ENCODE results near the gene ST6GALNAC3.

The ST6GALNAC3 gene

GRCh38 chr1:76247261-76247852 is 172.8 kb downstream of the ST6GALNAC3 start:
- DNase-seq (ENCODE audit: low spot score): no peak

DNA sequence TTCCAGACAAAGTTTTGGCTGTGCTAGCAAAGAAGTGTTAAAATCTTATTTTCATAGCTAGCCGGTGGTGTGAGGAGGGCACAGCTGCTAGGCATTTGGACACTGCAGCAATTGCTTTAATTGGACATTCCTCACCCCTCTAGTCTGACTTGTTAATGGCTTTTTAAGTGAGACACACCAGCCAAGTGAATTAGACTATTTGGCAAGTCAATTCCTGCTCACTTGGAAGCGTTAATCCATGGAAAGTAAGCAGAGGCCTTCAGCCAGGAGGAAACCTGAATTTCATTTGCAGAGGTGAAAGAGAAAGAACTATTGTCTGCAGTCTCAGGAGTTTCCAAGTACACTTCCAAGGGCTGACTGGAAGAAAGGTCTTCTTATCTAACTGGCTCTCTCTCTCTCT is 175.7 kb downstream of the ST6GALNAC3 start:
- DNase-seq (ENCODE audit: low spot score): no peak

DNA sequence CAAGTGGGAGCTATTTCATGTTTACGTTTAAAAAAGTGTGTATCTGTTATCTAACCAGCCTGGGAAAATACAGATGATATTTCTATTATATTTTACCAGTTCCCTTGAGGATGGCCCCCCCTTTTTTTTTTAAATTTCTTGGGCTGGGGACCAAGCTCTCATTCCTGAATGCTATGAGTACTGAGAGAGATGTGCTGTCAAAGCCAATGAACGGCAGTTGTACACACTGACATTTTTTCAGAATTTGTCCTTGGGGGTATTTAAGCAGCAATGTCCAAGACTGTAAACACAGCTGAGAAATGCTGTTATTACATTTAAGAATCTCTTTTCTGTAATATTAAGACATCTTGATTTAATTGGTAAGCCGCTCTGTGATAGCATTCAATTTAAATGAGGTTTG is 177.9 kb downstream of the ST6GALNAC3 start:
- DNase-seq (ENCODE audit: low spot score): no peak

DNA sequence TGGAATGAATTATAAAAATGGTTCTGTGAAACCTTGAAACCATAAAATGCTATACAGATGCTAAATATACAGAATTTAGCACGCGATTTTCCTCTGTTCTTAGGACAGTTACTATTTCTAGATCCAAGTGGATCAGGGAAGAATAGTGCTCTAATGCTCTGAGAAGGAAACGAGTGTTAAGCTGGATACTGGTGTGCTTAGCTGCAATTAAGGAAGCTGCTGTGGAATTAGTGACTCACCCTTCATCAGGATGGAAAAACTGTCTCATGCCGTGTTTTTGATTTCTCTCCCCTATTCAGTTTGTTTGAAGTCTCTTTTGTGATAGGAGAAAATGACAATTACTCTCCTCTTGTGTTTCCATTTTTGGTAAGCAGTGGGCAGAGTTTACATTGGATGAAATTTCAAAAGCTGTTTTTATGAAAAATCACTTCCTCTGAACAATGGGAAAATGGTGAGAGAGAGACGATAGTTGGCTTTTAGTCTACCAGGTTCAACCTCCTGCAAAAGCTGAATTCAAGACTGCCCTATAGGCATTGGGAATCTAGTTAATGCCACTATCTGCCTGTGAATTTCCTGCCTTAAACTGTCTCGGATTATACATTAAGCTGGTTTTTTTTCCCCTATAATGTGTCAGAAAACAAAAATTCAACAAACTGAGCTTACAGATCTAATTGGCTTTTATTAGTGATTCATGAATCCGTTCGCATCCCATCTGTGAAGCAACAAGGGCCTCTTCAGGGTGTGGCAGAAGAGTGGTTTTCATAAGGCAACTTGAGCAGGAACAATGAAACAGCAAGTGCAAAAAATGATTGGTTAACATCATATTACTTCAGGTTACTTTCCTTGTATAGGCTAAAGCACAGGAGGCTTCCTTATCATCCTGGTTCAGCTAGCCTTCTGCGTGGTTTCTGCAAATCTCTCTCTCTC is 179.8 kb downstream of the ST6GALNAC3 start:
- no peak for DNase-seq (ENCODE audit: low spot score)

- DNase-seq (ENCODE audit: low spot score): no peak
These were observed 182.0 kb downstream of the ST6GALNAC3 start for GRCh38 chr1:76256289-76257223.

DNA sequence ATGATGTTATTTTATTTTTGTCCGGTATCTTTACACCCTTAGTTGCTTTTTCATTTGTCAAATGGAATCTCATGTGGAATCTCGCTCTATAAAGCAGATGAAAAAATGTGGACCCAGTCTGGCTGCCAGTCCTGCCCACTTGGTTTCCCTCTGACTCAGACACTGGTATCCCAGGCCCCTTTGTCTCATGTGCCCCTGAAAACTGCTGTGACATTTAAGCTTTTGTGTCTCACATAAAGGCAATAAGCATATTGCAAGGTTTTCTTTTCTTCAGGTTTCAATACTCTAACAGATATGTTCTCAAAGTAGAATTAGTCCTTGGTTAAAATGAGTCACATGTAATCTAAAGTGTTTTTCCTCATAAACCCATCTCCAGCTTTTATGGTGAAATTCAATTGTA is 183.3 kb downstream of the ST6GALNAC3 start:
- no peak for DNase-seq (ENCODE audit: low spot score)

- DNase-seq (ENCODE audit: low spot score): no peak
These were observed 184.7 kb downstream of the ST6GALNAC3 start for GRCh38 chr1:76259270-76259669.

- DNase-seq (ENCODE audit: low spot score): no peak
These were observed 185.7 kb downstream of the ST6GALNAC3 start for GRCh38 chr1:76260279-76260678.

GRCh38 chr1:76262601-76263000 is 188.1 kb downstream of the ST6GALNAC3 start:
- no peak for DNase-seq (ENCODE audit: low spot score)

GRCh38 chr1:76264642-76265041 is 190.1 kb downstream of the ST6GALNAC3 start:
- no peak for DNase-seq (ENCODE audit: low spot score)

- no peak for DNase-seq (ENCODE audit: low spot score)
These were observed 192.2 kb downstream of the ST6GALNAC3 start for GRCh38 chr1:76266762-76267161.

DNA sequence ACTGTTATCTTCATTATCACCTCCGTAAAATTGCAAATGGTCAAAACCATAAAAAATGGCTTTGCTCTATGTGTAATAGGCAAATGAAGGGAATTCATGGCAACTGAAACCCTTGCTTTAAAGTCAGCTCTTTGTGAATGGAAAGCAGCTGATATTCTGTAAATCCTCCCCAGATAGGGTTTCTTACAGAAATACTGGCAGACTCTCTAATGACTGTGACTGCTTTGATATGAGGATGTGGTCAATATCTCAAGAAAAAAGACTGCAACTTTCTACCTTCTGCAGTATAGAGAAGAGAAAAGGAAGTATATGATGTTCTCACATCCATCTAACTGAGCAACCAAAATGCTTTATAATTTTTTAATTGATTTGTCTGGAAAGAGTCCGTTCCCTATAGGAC is 193.1 kb downstream of the ST6GALNAC3 start:
- peak; percentile 29 for DNase-seq (ENCODE audit: low spot score)

DNA sequence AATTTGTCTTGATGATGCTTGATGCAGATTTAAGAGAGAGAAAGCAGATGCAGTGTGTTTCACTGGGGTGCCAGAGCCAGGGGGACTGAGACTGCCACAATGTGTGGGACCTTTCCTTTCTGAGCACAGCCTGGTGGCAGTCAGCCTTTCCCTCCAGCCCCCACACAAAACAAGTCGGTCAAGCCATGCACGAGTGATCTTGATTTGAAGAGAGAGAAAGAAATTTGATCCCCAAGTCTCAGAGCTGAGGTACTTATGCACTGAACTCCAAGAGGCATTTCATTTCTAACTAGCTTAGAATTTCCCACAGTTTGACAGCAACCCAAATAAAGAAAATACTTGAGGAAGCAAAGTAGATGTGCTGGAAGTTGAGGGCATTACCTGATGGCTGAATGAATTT is 193.8 kb downstream of the ST6GALNAC3 start:
- DNase-seq (ENCODE audit: low spot score): no peak

GRCh38 chr1:76269155-76269554 is 194.6 kb downstream of the ST6GALNAC3 start:
- no peak for DNase-seq (ENCODE audit: low spot score)

DNA sequence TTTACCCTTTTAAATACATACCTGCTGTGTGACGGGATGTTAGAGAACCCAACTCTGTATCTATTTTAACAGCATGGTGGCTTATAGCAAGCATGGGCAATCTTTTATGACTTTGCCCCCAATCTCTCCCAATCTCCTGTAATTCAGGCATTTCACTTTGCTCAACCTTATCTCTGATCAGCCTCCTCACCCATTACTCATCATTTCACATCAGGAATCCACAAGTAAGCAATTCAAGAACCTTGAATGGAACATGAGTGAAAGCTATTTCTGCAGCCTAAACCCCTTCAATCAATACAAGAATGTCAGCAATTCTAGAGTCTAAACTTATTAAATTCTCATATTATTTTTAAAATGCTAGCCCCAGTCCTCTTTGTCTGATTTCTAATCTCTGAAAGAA is 199.8 kb downstream of the ST6GALNAC3 start:
- DNase-seq (ENCODE audit: low spot score): no peak

- DNase-seq (ENCODE audit: low spot score): no peak
These were observed 200.2 kb downstream of the ST6GALNAC3 start for GRCh38 chr1:76274718-76275117.

DNA sequence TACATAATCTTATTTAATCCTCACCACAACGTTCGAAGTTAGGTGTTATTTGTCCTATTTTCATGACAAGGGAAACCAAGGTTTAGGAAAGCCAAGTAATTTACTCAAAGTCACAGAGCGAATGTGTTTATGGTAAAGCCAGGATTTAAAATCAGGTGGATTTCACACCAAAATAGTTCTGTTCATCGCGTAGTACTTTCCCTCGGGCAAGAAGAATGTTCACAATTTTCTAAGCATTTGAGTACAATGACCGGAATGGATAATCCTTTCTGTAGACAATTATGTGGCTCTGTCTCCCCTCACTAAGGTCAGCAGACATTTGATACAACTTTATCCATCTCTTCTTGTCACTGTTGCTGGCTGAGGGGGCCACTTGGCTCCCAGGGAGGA is 204.2 kb downstream of the ST6GALNAC3 start:
- DNase-seq (ENCODE audit: low spot score): no peak

DNA sequence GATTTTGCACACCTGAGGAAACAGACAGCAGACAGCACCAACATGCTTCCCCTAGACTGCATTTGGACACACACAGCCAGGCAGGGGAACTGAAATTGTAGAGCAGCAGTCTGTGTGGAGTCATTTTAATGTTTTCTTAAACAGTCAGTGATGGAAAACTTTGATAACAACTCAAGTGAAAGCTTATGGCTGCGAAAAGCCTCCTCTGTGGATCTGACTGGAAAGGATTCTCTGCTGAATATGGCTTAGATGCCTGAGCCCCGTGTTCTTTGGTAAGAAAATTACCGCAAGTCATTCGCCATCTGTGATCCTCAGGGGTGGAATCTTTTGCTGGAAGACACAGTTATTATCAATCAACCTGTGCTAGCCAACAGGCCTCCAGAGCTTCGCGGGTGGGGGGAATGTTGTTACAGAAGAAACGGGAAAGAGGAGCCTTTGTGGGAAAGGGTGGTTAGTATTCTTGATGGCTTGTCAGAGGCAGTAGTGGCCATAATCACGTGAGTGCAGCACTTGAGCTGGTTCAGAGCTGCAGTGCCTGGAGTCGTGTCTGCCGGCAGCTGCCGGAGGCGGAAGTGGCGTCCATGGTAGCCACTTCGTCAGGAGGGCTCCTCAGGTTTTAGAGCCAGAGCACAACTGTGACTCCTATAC is 204.7 kb downstream of the ST6GALNAC3 start:
- DNase-seq (ENCODE audit: low spot score): no peak

DNA sequence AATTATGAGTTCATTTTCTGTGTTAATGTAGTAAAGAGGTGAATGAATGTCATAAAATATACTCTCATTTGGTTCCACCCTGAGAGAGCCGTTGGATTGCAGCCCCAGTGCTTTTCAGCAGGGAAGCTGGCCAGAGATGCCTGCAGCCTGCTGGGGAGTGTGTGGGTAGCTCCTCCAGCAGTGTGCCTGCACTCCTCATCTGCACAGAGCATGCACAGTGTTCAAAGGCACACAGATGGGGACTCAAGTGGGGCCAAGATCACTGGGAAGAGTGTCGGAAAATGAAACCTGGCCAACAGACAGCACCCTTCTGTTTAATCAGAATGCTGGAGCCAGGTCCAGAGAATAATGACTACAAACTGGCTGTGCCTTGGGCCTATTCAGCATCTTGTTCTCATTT is 206.8 kb downstream of the ST6GALNAC3 start:
- no peak for DNase-seq (ENCODE audit: low spot score)

- no peak for DNase-seq (ENCODE audit: low spot score)
These were observed 210.3 kb downstream of the ST6GALNAC3 start for GRCh38 chr1:76284842-76285241.

DNA sequence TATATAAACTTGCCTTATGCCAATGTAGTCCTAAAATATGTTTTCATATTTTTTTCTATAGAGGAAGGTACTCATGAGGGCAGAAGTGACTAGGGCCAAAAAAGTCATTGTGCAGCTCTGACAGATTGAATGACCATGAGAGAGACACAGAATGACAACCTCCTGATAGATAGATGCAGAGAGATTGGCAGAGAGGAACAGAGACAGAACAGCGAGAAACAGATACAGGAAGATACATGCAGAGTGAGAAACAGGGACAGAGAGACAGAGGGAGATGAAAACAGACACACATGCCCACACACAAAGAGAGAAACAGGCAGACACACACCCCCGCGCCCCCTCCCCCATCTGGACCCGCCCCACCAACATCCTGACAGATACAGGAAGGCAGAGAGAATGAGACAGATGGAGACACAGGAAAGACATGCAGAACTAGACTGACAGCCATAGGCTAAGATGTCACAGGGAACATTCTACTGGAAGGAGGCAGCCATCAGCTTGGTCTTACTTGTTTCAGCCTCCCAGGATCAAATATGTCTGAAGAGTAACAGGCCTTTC is 211.1 kb downstream of the ST6GALNAC3 start:
- no peak for DNase-seq (ENCODE audit: low spot score)

- DNase-seq (ENCODE audit: low spot score): no peak
These were observed 213.4 kb downstream of the ST6GALNAC3 start for GRCh38 chr1:76287917-76288316.
